ENCODE data around the gene CCDC187.

The CCDC187 gene

GRCh38 chr9:136229096-136230065 is 74.5 kb downstream of the CCDC187 start:
- no peak for TF ChIP-seq CTCF (conservative IDR thresholded peaks at IDR 0.05)
- no peak for TF ChIP-seq ZFX (IDR thresholded peaks at IDR 0.05)
- H3K27ac ChIP-seq, result no peak overlapping the region

GRCh38 chr9:136228107-136228875 is 75.6 kb downstream of the CCDC187 start:
- no peak for TF ChIP-seq ZFX (IDR thresholded peaks at IDR 0.05)
- no peak for TF ChIP-seq CTCF (conservative IDR thresholded peaks at IDR 0.05)
- no peak overlapping the region for H3K27ac ChIP-seq

GRCh38 chr9:136226680-136227407 is 77.0 kb downstream of the CCDC187 start:
- H3K27ac ChIP-seq, result no peak overlapping the region
- TF ChIP-seq ZFX (IDR thresholded peaks at IDR 0.05) (no peak), CTCF (conservative IDR thresholded peaks at IDR 0.05) (no peak)

GRCh38 chr9:136225748-136226679 is 77.9 kb downstream of the CCDC187 start:
- H3K27ac ChIP-seq, result no peak overlapping the region
- no peak for TF ChIP-seq ZFX (IDR thresholded peaks at IDR 0.05)
- TF ChIP-seq CTCF (conservative IDR thresholded peaks at IDR 0.05), result peak; percentile 97

- no peak overlapping the region for H3K27ac ChIP-seq
- TF ChIP-seq ZFX (IDR thresholded peaks at IDR 0.05) (no peak), CTCF (conservative IDR thresholded peaks at IDR 0.05) (no peak)
Measured at GRCh38 chr9:136225366-136225747, 78.5 kb downstream of the CCDC187 start.

- TF ChIP-seq CTCF (conservative IDR thresholded peaks at IDR 0.05) (no peak), ZFX (IDR thresholded peaks at IDR 0.05) (no peak)
- no peak overlapping the region for H3K27ac ChIP-seq
Measured at GRCh38 chr9:136223871-136224640, 79.8 kb downstream of the CCDC187 start.
